ENCODE data around the gene FLII. TPM values are rescaled to one million over a fixed set of nuclear protein-coding genes. Genes with fewer than 3 reads are reported as not detected.

The FLII gene
- total RNA-seq, 1 donor from 2014 or later = 327 TPM

GRCh38 chr17:18250259-18250658 is 8.3 kb downstream of the FLII start:
- no peak for ATAC-seq
- H3K27me3 ChIP-seq (ENCODE audit: low read depth) = no peaks in the 10 kb centered on the region
- H3K36me3 ChIP-seq = peaks cover 99% of the 10 kb centered on the region
- intact Hi-C loops (cut with DNase I) = no loop called here
- peaks cover 18% of the 10 kb centered on the region for H3K4me1 ChIP-seq
- no peak overlapping the region for H3K4me3 ChIP-seq
- H3K9me3 ChIP-seq = no peaks in the 10 kb centered on the region
- no peak for DNase-seq
- no peak overlapping the region for H3K27ac ChIP-seq
- no peak for TF ChIP-seq CTCF (IDR thresholded peaks at IDR 0.05)

DNA sequence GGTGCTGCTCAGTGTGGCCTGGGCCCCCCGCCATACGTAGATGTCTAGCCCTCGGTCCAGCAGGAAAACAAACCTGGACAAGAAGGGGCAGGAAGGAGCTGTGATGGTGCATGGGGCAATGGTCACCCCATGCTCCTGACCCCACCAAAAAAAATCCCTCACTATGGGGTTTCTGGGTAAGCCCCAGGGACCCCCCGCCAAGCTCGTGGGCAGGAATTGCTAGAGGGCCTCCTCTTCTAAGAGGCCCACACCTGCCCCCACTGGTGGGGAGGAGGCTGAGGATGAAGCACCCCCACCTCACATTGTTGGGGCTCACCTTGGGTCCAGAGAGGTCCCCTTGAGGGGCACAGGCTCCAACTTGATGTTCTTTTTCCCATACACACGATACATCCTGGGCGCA is 9.7 kb downstream of the FLII start:
- Histone ChIP-seq H3K9me3 (no peaks in the 10 kb centered on the region), H3K4me1 (peaks cover 18% of the 10 kb centered on the region), H3K27me3 (ENCODE audit: low read depth) (no peaks in the 10 kb centered on the region), H3K36me3 (peaks cover 99% of the 10 kb centered on the region), H3K27ac (peak overlapping the region; percentile 39), H3K4me3 (no peak overlapping the region)
- DNase-seq = no peak
- TF ChIP-seq CTCF (IDR thresholded peaks at IDR 0.05) = no peak
- intact Hi-C loops (cut with DNase I) = no loop called here
- ATAC-seq = no peak

- Histone ChIP-seq H3K27me3 (ENCODE audit: low read depth) (no peaks in the 10 kb centered on the region), H3K4me3 (no peak overlapping the region), H3K4me1 (peaks cover 18% of the 10 kb centered on the region), H3K36me3 (peaks cover 95% of the 10 kb centered on the region), H3K9me3 (no peaks in the 10 kb centered on the region), H3K27ac (peak overlapping the region; percentile 39)
- peak; percentile 66 for TF ChIP-seq CTCF (IDR thresholded peaks at IDR 0.05)
- intact Hi-C loops (cut with DNase I) = no loop called here
- no peak for DNase-seq
- peak; percentile 67 to 73 for ATAC-seq
These were observed 10.2 kb downstream of the FLII start for GRCh38 chr17:18248300-18248731.

- ATAC-seq (peak in 1 of 2 donors; percentile 17), DNase-seq (no peak)
- H3K36me3 ChIP-seq = peaks cover 91% of the 10 kb centered on the region
- H3K4me3 ChIP-seq = no peak overlapping the region
- intact Hi-C loops (cut with DNase I) = no loop called here
- no peak for TF ChIP-seq CTCF (IDR thresholded peaks at IDR 0.05)
- H3K27me3 ChIP-seq (ENCODE audit: low read depth) = no peaks in the 10 kb centered on the region
- H3K9me3 ChIP-seq = no peaks in the 10 kb centered on the region
- peaks cover 18% of the 10 kb centered on the region for H3K4me1 ChIP-seq
- H3K27ac ChIP-seq = peak overlapping the region; percentile 39
These were observed 10.9 kb downstream of the FLII start for GRCh38 chr17:18247613-18248001.

- no peak for TF ChIP-seq CTCF (IDR thresholded peaks at IDR 0.05)
- intact Hi-C loops (cut with DNase I) = no loop called here
- peaks cover 91% of the 10 kb centered on the region for H3K36me3 ChIP-seq
- no peaks in the 10 kb centered on the region for H3K27me3 ChIP-seq (ENCODE audit: low read depth)
- peak overlapping the region; percentile 17 for H3K4me3 ChIP-seq
- H3K27ac ChIP-seq = no peak overlapping the region
- peak; percentile 93 for DNase-seq
- peaks cover 18% of the 10 kb centered on the region for H3K4me1 ChIP-seq
- peak; percentile 90 to 93 for ATAC-seq
- H3K9me3 ChIP-seq = no peaks in the 10 kb centered on the region
These were observed 11.5 kb downstream of the FLII start for GRCh38 chr17:18246880-18247612.
